Upper lobe of left lung (tissue), 4 donors: ENCODE results near the gene TRIP10.

Source experiments
- CTCF ChIP-seq, 6 experiments: fragments of 450-650 bp in 4 of 6; fragments of 200-600 bp in 2 of 6; sonication (generic) in 2 of 6; IDR thresholded peaks; one replicate each; pipeline ENCODE4 v1.5.1; 2016 to 2019; ENCODE audit warnings: antibody characterized with exemption in 6 of 6
- EP300 ChIP-seq, 4 donors: sonication (generic); formaldehyde crosslinking; IDR thresholded peaks; one replicate each; pipeline ENCODE4 v1.5.1; 2017; ENCODE audit warnings: antibody characterized with exemption in 4 of 4, control low read depth in 2 of 4
- POLR2A ChIP-seq, 4 donors: fragments of 450-650 bp; IDR thresholded peaks; one replicate each; pipeline ENCODE4 v1.5.1; 2016 to 2017; ENCODE audit warnings: antibody characterized with exemption in 4 of 4, mild to moderate bottlenecking in 2 of 4
- POLR2AphosphoS5 ChIP-seq, 2 donors: sonication (generic); formaldehyde crosslinking; IDR thresholded peaks; one replicate each; pipeline ENCODE4 v1.5.1; 2017; ENCODE audit warnings: antibody characterized with exemption in 2 of 2

- TF ChIP-seq CTCF (IDR thresholded peaks at IDR 0.05) (no peak), POLR2AphosphoS5 (IDR thresholded peaks at IDR 0.05) (no peak), POLR2A (IDR thresholded peaks at IDR 0.05) (no peak), EP300 (IDR thresholded peaks at IDR 0.05) (no peak)
Observed at GRCh38 chr19:6717036-6717435, 22.4 kb upstream of the TRIP10 start.
